H1 (cell line): ENCODE measurements around the gene HARS1. TPM values are rescaled to one million over a fixed set of nuclear protein-coding genes. Genes with fewer than 3 reads are reported as not detected.

Source experiments
- BACH1 ChIP-seq: IDR thresholded peaks from 2 replicates; pipeline ENCODE4 v1.6.1; 2012; ENCODE audit warnings: low read length, improper control_type of control experiment
- CHD1 ChIP-seq: IDR thresholded peaks from 2 replicates; pipeline ENCODE4 v1.6.1; 2012; ENCODE audit warnings: low read depth, low read length, improper control_type of control experiment
- E2F6 ChIP-seq: IDR thresholded peaks from 2 replicates; pipeline ENCODE4 v1.6.1; 2012; ENCODE audit warnings: inconsistent platforms
- EGR1 ChIP-seq: IDR thresholded peaks from 2 replicates; pipeline ENCODE4 v1.6.1; 2011; ENCODE audit warnings: low read depth, low read length, borderline replicate concordance
- FOSL1 ChIP-seq: IDR thresholded peaks from 2 replicates; pipeline ENCODE4 v1.6.1; 2011; ENCODE audit warnings: mild to moderate bottlenecking, low read depth, low read length, moderate library complexity; ENCODE audit not compliant: insufficient read depth
- GABPA ChIP-seq: IDR thresholded peaks from 2 replicates; pipeline ENCODE4 v1.6.1; 2011; ENCODE audit warnings: mild to moderate bottlenecking, low read length, moderate library complexity, borderline replicate concordance; ENCODE audit not compliant: insufficient read depth
- GTF2F1 ChIP-seq: IDR thresholded peaks from 2 replicates; pipeline ENCODE4 v1.6.1; 2012; ENCODE audit warnings: low read depth, low read length, improper control_type of control experiment, borderline replicate concordance
- HDAC2 ChIP-seq, 2 experiments: fragments of 300-600 bp in 1 of 2; sonication (generic) in 1 of 2; IDR thresholded peaks; 2 replicates each; pipeline ENCODE4 v1.6.1; 2011 to 2012; ENCODE audit warnings: low read depth in 2 of 2, low read length in 2 of 2, mild to moderate bottlenecking in 2 of 2, moderate library complexity in 2 of 2, borderline replicate concordance in 1 of 2, inconsistent platforms in 1 of 2
- KDM4A ChIP-seq: IDR thresholded peaks from one replicate; pipeline ENCODE4 v1.7.1; 2012; ENCODE audit warnings: low read depth, mild to moderate bottlenecking, moderate library complexity, low read length, inconsistent platforms; ENCODE audit not compliant: severe bottlenecking
- KDM5A ChIP-seq: fragments of 200-600 bp; IDR thresholded peaks from 2 replicates; pipeline ENCODE4 v1.7.1; 2012; ENCODE audit warnings: mild to moderate bottlenecking, low read length, inconsistent platforms, mixed read lengths
- MAX ChIP-seq: IDR thresholded peaks from 2 replicates; pipeline ENCODE4 v1.6.1; 2012; ENCODE audit warnings: inconsistent platforms
- POLR2A ChIP-seq, 2 experiments: IDR thresholded peaks; 1 replicate in 1 of 2; 2 replicates in 1 of 2; pipeline ENCODE4 v1.6.1; 2011; ENCODE audit warnings: low read depth in 2 of 2, low read length in 2 of 2, mild to moderate bottlenecking in 2 of 2; ENCODE audit errors: control extremely low read depth in 1 of 2
- RBBP5 ChIP-seq: IDR thresholded peaks from 2 replicates; pipeline ENCODE4 v1.7.1; 2012; ENCODE audit warnings: low read depth, mild to moderate bottlenecking, inconsistent platforms, low read length, moderate library complexity, borderline replicate concordance
- RFX5 ChIP-seq: IDR thresholded peaks from 2 replicates; pipeline ENCODE4 v1.6.1; 2011; ENCODE audit warnings: low read depth, low read length, improper control_type of control experiment, borderline replicate concordance
- SAP30 ChIP-seq: fragments of 300-600 bp; sonication (generic); IDR thresholded peaks from 2 replicates; pipeline ENCODE4 v1.7.1; 2012; ENCODE audit warnings: low read length, moderate library complexity, mild to moderate bottlenecking, inconsistent platforms; ENCODE audit not compliant: insufficient read depth, insufficient replicate concordance
- SP1 ChIP-seq: IDR thresholded peaks from 2 replicates; pipeline ENCODE4 v1.6.1; 2011; ENCODE audit warnings: low read depth, low read length
- SP2 ChIP-seq: IDR thresholded peaks from 2 replicates; pipeline ENCODE4 v1.6.1; 2012; ENCODE audit warnings: mild to moderate bottlenecking, low read length, inconsistent platforms
- SUZ12 ChIP-seq: fragments of 200-600 bp; sonication (generic); IDR thresholded peaks from 2 replicates; pipeline ENCODE4 v1.6.1; 2012; ENCODE audit warnings: mild to moderate bottlenecking, inconsistent platforms, low read length, moderate library complexity, mixed read lengths
- TAF1 ChIP-seq: IDR thresholded peaks from 2 replicates; pipeline ENCODE4 v1.6.1; 2011; ENCODE audit warnings: mild to moderate bottlenecking, low read depth, low read length
- TAF7 ChIP-seq: optimal IDR thresholded peaks from 2 replicates; pipeline ENCODE3; 2011; ENCODE audit warnings: low read depth, mild to moderate bottlenecking, inconsistent platforms, low read length, moderate library complexity, borderline replicate concordance
- TCF12 ChIP-seq: IDR thresholded peaks from 2 replicates; pipeline ENCODE4 v1.6.1; 2011; ENCODE audit warnings: low read depth, mild to moderate bottlenecking, low read length
- TEAD4 ChIP-seq: IDR thresholded peaks from 2 replicates; pipeline ENCODE4 v1.6.1; 2012; ENCODE audit warnings: low read depth, low read length, inconsistent platforms, mixed read lengths
- YY1 ChIP-seq: IDR thresholded peaks from 2 replicates; pipeline ENCODE4 v1.6.1; 2011; ENCODE audit warnings: low read depth, mild to moderate bottlenecking, low read length
- polyA plus RNA-seq, 7 experiments: library from polyadenylated mRNA; depleted of rRNA in 3 of 7; stranded (reverse) in 5 of 7; unstranded in 2 of 7; fragments of >200 nt in 5 of 7; fragments of 200-250 nt in 2 of 7; gene quantifications; 1 replicate in 5 of 7; 2 replicates in 1 of 7; 4 replicates in 1 of 7; pipeline versions ENCODE4 v1.2.1 to v1.2.3, GENCODE V29; 2011 to 2013; ENCODE audit warnings: missing spikeins in 2 of 7, mixed read lengths in 2 of 7
- total RNA-seq: library from RNA; stranded (reverse); fragmentation: NEBNext Ultra II Directional; extraction: Animal tissue kit (Norgen Biotek cat#: 25700); gene quantifications from 2 replicates; pipeline ENCODE4 v1.2.1, GENCODE V29; 2021

Gene HARS1
- total and polyA plus RNA-seq, 2 of the 8 experiments (the other 6 are each of a cell fraction or from before 2014, with no cell fraction given) = 27.8 to 56.8 TPM

- TF ChIP-seq CHD1 = no peak
- peak; percentile 81 for TF ChIP-seq TAF1
- peak; percentile 43; the same call in 1 of the 2 replicates for TF ChIP-seq GTF2F1
- no peak for TF ChIP-seq BACH1
- TF ChIP-seq KDM5A = peak; percentile 48; the same call in 1 of the 2 replicates
- TF ChIP-seq FOSL1 = no peak
- peak; percentile 73 for TF ChIP-seq TAF7
- no peak for TF ChIP-seq TCF12
- TF ChIP-seq E2F6 = peak; percentile 60; the same call in 1 of the 2 replicates
- TF ChIP-seq SUZ12 = no peak
- TF ChIP-seq MAX = peak; percentile 85
- TF ChIP-seq SP2 = peak; percentile 79
- peak; percentile 89 for TF ChIP-seq SAP30
- TF ChIP-seq POLR2A (IDR thresholded peaks at IDR 0.05; ENCODE audit: control extremely low read depth in 1 of 2, low read depth in 2 of 2, low read length in 2 of 2) = peak; percentile 71 to 77
- TF ChIP-seq SP1 = 0 out of 2 replicates have a peak, but pooled peaks have one; percentile 29
- no peak for TF ChIP-seq TEAD4
- TF ChIP-seq RBBP5 = peak; percentile 84; the same call in 1 of the 2 replicates
- peak; percentile 88 for TF ChIP-seq KDM4A
- no peak for TF ChIP-seq RFX5
- peak; percentile 93 for TF ChIP-seq GABPA
- peak; percentile 66; the same call in 1 of the 2 replicates for TF ChIP-seq YY1
- TF ChIP-seq EGR1 = peak; percentile 99
- TF ChIP-seq HDAC2 (IDR thresholded peaks at IDR 0.05; ENCODE audit: borderline replicate concordance in 1 of 2, low read depth in 2 of 2, low read length in 2 of 2) = peak; percentile 60 to 92; a peak in 2 of 4 replicates
These were observed at the start of gene HARS1, which contains the start of gene HARS2 (continued) for GRCh38 chr5:140690941-140691924.
